Stomach smooth muscle (tissue), 2 donors: ENCODE data around the gene SPPL2C.

Source experiments
- H3K27ac ChIP-seq: one replicate; pipeline ENCODE4 v1.7.0; 2013; ENCODE audit warnings: mild to moderate bottlenecking, low read length, inconsistent platforms
- H3K27me3 ChIP-seq, 2 donors: one replicate each; pipeline ENCODE4 v1.7.0; 2013; ENCODE audit warnings: low read length in 2 of 2; ENCODE audit not compliant: insufficient read depth in 2 of 2, control insufficient read depth in 1 of 2
- H3K36me3 ChIP-seq, 2 donors: one replicate each; pipeline ENCODE4 v1.7.0; 2013; ENCODE audit warnings: low read length in 2 of 2; ENCODE audit not compliant: control insufficient read depth in 2 of 2, insufficient read depth in 2 of 2
- H3K4me1 ChIP-seq: one replicate; pipeline ENCODE4 v1.7.0; 2013; ENCODE audit warnings: low read length; ENCODE audit not compliant: control insufficient read depth, insufficient read depth
- H3K4me3 ChIP-seq, 2 donors: one replicate each; pipeline ENCODE4 v1.7.0; 2013; ENCODE audit warnings: low read length in 2 of 2
- H3K9ac ChIP-seq, 2 donors: one replicate each; pipeline ENCODE4 v1.7.0; 2013; ENCODE audit warnings: low read length in 2 of 2, mild to moderate bottlenecking in 1 of 2
- H3K9me3 ChIP-seq, 2 donors: one replicate each; pipeline ENCODE4 v1.7.0; 2013; ENCODE audit warnings: low read length in 2 of 2; ENCODE audit not compliant: control insufficient read depth in 2 of 2
- donor health status: healthy.
- donor health status: Pancreatic carcinoma.

The SPPL2C gene

GRCh38 chr17:45828582-45829133 lies 16.0 kb upstream of the SPPL2C start:
- no peaks in the 10 kb centered on the region for H3K9me3 ChIP-seq
- H3K4me3 ChIP-seq, result no peak overlapping the region
- peaks cover 0 to 10% of the 10 kb centered on the region in 2 donors for H3K27me3 ChIP-seq
- H3K9ac ChIP-seq, result no peak overlapping the region
- H3K4me1 ChIP-seq, result no peaks in the 10 kb centered on the region
- H3K36me3 ChIP-seq, result no peaks in the 10 kb centered on the region
- H3K27ac ChIP-seq, result no peak overlapping the region

DNA sequence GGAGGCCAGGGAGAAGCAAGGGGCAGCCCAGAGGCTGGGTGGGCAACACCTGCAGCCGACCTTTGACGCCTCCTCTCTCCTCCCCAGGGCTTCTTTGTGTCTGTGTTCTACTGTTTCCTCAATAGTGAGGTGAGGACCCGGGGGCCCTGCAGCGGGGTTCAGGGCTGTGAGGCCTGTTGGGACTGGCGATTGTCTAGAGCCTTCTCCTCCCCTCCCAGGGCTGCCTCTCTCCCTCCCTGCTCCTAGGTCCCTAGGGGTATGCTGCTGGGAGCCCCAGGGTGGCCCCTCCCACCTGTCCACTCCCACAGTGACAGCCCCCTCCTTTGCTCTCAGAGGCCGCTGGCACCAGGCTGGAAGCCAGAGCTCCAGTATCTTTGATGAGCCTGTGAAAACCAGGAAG lies 10.8 kb upstream of the SPPL2C start:
- Histone ChIP-seq H3K4me1 (no peaks in the 10 kb centered on the region), H3K36me3 (no peaks in the 10 kb centered on the region), H3K9me3 (no peaks in the 10 kb centered on the region), H3K9ac (no peak overlapping the region), H3K27ac (no peak overlapping the region), H3K27me3 (peaks cover 0 to 10% of the 10 kb centered on the region in 2 donors), H3K4me3 (no peak overlapping the region)

GRCh38 chr17:45834471-45835396 lies 9.9 kb upstream of the SPPL2C start:
- Histone ChIP-seq H3K9me3 (no peaks in the 10 kb centered on the region), H3K9ac (no peak overlapping the region), H3K27ac (no peak overlapping the region), H3K27me3 (peaks cover 0 to 7% of the 10 kb centered on the region in 2 donors), H3K4me3 (no peak overlapping the region), H3K36me3 (no peaks in the 10 kb centered on the region), H3K4me1 (no peaks in the 10 kb centered on the region)

GRCh38 chr17:45835481-45835880 lies 9.2 kb upstream of the SPPL2C start:
- Histone ChIP-seq H3K27me3 (peaks cover 0 to 7% of the 10 kb centered on the region in 2 donors), H3K9me3 (no peaks in the 10 kb centered on the region), H3K9ac (no peak overlapping the region), H3K4me3 (no peak overlapping the region), H3K36me3 (no peaks in the 10 kb centered on the region), H3K4me1 (no peaks in the 10 kb centered on the region), H3K27ac (no peak overlapping the region)

DNA sequence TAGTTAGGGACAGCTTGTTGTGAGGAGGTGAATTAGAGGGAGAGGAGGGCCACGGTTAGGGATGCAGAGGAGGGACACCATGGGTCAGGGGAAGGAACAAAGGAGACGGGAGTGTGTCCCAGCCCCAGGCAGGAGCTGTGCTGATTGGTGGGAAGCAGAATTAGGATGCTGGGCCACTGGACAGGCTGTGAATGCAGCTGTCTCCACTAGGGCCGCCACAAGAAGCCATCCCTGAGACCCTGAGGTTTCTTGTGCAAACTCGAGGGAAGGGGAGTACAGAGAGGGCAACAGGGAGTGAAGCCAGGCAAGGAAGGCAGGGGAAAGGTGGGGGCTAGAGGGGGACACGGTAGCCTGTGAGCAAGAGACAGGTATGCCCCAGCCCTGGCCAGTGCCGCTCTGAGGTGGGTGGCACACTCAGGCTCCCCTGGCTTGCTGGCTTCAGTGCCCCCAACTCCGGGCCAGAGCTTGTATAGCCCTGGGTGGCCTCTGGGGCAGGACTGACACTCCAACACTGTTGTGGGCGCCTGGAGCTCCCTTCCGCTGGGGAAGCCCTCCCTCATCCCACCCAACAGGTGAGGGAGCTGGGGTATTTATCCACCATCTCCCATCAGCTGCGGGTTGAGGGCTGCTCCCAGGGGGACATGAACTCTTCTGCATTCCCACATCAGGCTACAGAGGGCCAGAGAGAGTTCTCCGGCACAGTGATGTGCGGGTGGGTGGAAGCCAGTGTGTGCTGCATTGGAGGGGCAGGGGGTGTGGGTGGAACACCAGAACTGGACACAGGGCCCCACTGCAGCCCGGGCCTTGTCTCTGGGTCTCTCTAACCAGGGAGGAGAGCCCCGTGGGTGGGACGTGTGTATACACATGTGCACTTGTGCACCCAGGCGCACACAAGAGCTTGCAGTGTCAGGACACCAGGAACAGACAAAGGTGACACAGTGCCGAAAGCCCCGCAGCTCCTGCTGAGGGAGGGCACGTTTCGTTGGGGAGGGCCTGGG lies 8.3 kb upstream of the SPPL2C start:
- no peaks in the 10 kb centered on the region for H3K9me3 ChIP-seq
- no peak overlapping the region for H3K27ac ChIP-seq
- H3K4me3 ChIP-seq, result no peak overlapping the region
- peaks cover 0 to 7% of the 10 kb centered on the region in 2 donors for H3K27me3 ChIP-seq
- no peak overlapping the region for H3K9ac ChIP-seq
- H3K4me1 ChIP-seq, result no peaks in the 10 kb centered on the region
- H3K36me3 ChIP-seq, result no peaks in the 10 kb centered on the region

DNA sequence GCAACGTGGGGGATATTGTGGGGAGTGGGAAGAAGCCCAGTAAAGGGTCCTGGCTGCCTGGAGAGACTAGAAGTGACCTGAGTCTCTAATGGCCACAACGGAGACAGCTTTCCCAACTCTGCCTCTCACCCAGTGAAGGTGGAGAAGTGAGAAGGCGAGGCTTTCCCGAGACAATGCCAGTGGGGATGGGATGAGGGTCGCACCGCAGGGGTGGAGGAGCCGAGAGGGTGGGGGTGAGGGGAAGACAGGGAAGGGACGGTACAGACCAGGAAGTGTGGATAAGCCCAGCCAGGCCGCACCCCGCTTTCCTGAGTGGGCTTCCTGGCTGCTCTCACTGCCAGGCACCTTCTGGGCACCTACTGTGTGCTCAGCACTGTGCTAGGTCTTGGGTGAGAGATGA lies 7.5 kb upstream of the SPPL2C start:
- no peaks in the 10 kb centered on the region for H3K4me1 ChIP-seq
- no peak overlapping the region for H3K9ac ChIP-seq
- no peak overlapping the region for H3K4me3 ChIP-seq
- no peak overlapping the region for H3K27ac ChIP-seq
- peaks cover 0 to 7% of the 10 kb centered on the region in 2 donors for H3K27me3 ChIP-seq
- H3K9me3 ChIP-seq, result no peaks in the 10 kb centered on the region
- H3K36me3 ChIP-seq, result no peaks in the 10 kb centered on the region

DNA sequence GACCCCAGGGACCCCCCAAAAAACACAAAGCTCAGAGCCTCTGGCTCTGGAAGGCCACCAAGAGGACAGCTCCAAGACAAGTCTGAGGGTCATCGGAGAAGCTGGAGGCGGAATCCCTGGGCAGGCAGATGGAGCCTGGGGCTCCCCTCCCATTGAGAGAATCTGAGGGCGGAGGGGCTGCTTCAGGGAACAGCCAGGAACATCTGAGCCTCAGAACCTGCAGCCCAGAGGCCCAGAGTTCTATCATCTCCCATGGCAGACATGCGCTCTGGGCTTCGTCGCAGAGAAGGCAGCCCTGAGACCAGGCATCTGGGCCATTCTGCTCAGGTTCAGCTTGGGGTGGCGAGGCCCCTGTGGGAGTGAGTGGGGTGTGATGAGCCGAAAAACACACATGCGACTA lies 7.1 kb upstream of the SPPL2C start:
- Histone ChIP-seq H3K27me3 (peaks cover 0 to 7% of the 10 kb centered on the region in 2 donors), H3K4me3 (no peak overlapping the region), H3K9ac (no peak overlapping the region), H3K9me3 (no peaks in the 10 kb centered on the region), H3K27ac (no peak overlapping the region), H3K4me1 (no peaks in the 10 kb centered on the region), H3K36me3 (no peaks in the 10 kb centered on the region)

- H3K36me3 ChIP-seq, result no peaks in the 10 kb centered on the region
- peaks cover 0 to 4% of the 10 kb centered on the region in 2 donors for H3K27me3 ChIP-seq
- no peak overlapping the region for H3K27ac ChIP-seq
These were observed 5.9 kb upstream of the SPPL2C start for GRCh38 chr17:45838751-45839295.

DNA sequence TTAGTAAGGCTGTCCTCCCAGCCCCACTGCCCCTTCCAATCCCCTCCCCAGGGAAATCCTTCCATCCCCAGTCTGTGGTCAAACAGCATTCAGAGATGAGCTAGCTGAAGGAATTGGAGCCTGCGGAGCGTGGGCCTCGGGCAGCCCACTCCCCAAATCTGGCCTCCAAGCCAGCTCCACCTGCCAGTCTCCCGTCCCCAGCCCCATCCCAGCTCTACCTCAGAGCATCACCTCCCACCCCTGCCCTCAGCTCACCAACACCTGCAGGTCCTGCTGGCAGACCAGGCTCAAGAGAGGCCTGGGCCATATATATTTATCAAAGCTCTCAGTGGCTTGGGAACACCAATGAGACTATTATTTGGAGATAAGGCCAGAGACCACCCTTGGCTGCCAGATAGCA lies 5.2 kb upstream of the SPPL2C start:
- H3K36me3 ChIP-seq, result no peaks in the 10 kb centered on the region
- H3K27me3 ChIP-seq, result peaks cover 0 to 4% of the 10 kb centered on the region in 2 donors
- no peak overlapping the region for H3K27ac ChIP-seq
- no peaks in the 10 kb centered on the region for H3K9me3 ChIP-seq
- no peak overlapping the region for H3K9ac ChIP-seq
- no peaks in the 10 kb centered on the region for H3K4me1 ChIP-seq
- no peak overlapping the region for H3K4me3 ChIP-seq

More at GRCh38 chr17:45838751-45839295, 5.9 kb upstream of the SPPL2C start:
- H3K9ac ChIP-seq, result no peak overlapping the region
- no peaks in the 10 kb centered on the region for H3K9me3 ChIP-seq
- no peaks in the 10 kb centered on the region for H3K4me1 ChIP-seq
- no peak overlapping the region for H3K4me3 ChIP-seq

DNA sequence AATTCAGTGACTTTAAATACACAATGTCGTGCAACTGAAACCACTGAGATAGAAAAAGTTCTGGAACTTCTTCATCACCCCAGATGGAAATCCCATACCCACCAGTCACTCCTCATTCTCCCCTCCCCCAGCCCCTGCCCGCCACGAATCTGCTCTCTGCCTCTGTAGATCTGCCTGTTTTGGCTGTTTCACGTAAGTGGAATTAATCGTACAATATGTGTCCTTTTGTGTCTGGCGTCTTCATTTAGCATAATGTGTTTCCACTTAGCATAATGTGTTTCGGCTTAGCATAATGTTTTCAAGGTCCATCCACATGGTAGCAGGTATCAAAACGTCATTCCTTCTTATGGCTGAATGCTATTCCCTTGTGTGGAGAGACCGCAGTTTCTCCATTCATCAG lies 3.5 kb upstream of the SPPL2C start:
- H3K27ac ChIP-seq, result no peak overlapping the region
- H3K4me1 ChIP-seq, result no peaks in the 10 kb centered on the region
- H3K36me3 ChIP-seq, result no peaks in the 10 kb centered on the region
- no peak overlapping the region for H3K4me3 ChIP-seq
- H3K27me3 ChIP-seq, result peaks cover 0 to 2% of the 10 kb centered on the region in 2 donors
- H3K9ac ChIP-seq, result no peak overlapping the region
- no peaks in the 10 kb centered on the region for H3K9me3 ChIP-seq
